GM12874 (cell line): ENCODE results near the gene RAPH1.
A peak's percentile ranks its signal among the peaks of the same experiment; 100 is the strongest.

ENCODE experiments used
- CTCF ChIP-seq: IDR thresholded peaks from 2 replicates; pipeline ENCODE4 v1.5.1; 2011; ENCODE audit warnings: low read depth, mild to moderate bottlenecking, control low read depth, low read length, moderate library complexity; ENCODE audit not compliant: insufficient read depth

The RAPH1 gene

GRCh38 chr2:203463266-203463678 lies 71.8 kb downstream of the RAPH1 start:
- TF ChIP-seq CTCF = no peak

- no peak for TF ChIP-seq CTCF
Observed at GRCh38 chr2:203462308-203462707, 72.8 kb downstream of the RAPH1 start.

GRCh38 chr2:203461746-203462145 lies 73.4 kb downstream of the RAPH1 start:
- no peak for TF ChIP-seq CTCF

- TF ChIP-seq CTCF = no peak
Observed at GRCh38 chr2:203455209-203455608, 79.9 kb downstream of the RAPH1 start.

- TF ChIP-seq CTCF = peak; percentile 57
Observed at GRCh38 chr2:203453858-203454451, 81.1 kb downstream of the RAPH1 start.

GRCh38 chr2:203451689-203452088 lies 83.4 kb downstream of the RAPH1 start:
- TF ChIP-seq CTCF = no peak

DNA sequence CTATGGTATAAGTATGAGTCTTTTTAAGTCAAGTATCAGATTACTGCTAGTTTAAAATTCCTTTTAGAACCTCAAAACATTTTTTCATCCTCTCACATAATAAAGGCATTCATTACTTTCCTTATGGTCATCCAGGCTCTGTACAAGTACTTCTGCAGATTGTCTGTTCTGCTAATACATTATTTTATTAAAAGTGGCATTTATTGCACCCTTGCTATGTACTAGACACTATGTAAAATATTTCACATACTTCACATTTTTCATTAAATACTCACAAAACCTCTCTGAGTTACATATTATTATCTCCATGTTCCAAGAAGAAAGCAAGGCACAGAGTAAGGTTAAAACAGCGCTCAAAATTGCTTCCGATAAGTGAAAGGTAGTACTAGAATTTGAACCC lies 84.1 kb downstream of the RAPH1 start:
- TF ChIP-seq CTCF = no peak
